MM.1S (cell line): Measurements from ENCODE around the gene CLMN.

ENCODE experiments used
- DNase-seq: peaks from one replicate; pipeline ENCODE4 v3.0.0-alpha.2; 2015
- H2AFZ ChIP-seq: fragments of 300-600 bp; sonication (generic); 2 replicates; pipeline ENCODE4 v1.6.0; 2016; ENCODE audit warnings: antibody characterized with exemption, low read length
- H3F3A ChIP-seq: fragments of 300-600 bp; sonication (generic); 2 replicates; pipeline ENCODE4 v1.6.1; 2016; ENCODE audit warnings: mild to moderate bottlenecking, antibody characterized with exemption, low read length, moderate library complexity, mixed read lengths; ENCODE audit not compliant: insufficient read depth
- H3K27ac ChIP-seq: fragments of 300-600 bp; sonication (generic); 2 replicates; pipeline ENCODE4 v1.5.1; 2016; ENCODE audit warnings: mild to moderate bottlenecking, low read length
- H3K27me3 ChIP-seq: fragments of 300-600 bp; sonication (generic); replicated peaks from 2 replicates; pipeline ENCODE4 v1.6.0; 2016; ENCODE audit warnings: low read length; ENCODE audit not compliant: insufficient read depth
- H3K36me3 ChIP-seq: fragments of 300-600 bp; sonication (generic); replicated peaks from 2 replicates; pipeline ENCODE4 v1.6.1; 2016; ENCODE audit warnings: mild to moderate bottlenecking, low read length, mixed read lengths; ENCODE audit not compliant: insufficient read depth
- H3K4me1 ChIP-seq: fragments of 300-600 bp; sonication (generic); 2 replicates; pipeline ENCODE4 v1.6.1; 2016; ENCODE audit warnings: low read length, mixed read lengths
- H3K4me2 ChIP-seq: fragments of 300-600 bp; sonication (generic); 2 replicates; pipeline ENCODE4 v1.6.0; 2016; ENCODE audit warnings: low read depth, low read length
- H3K4me3 ChIP-seq: fragments of 300-600 bp; sonication (generic); 2 replicates; pipeline ENCODE4 v1.5.1; 2016; ENCODE audit warnings: low read length, mixed read lengths
- H3K79me2 ChIP-seq: fragments of 300-600 bp; sonication (generic); 2 replicates; pipeline ENCODE4 v1.6.1; 2016; ENCODE audit warnings: mixed run types, low read length, mixed read lengths
- H3K9ac ChIP-seq: fragments of 300-600 bp; sonication (generic); 2 replicates; pipeline ENCODE4 v1.6.1; 2016; ENCODE audit warnings: low read length, mixed read lengths
- H3K9me2 ChIP-seq: fragments of 300-600 bp; sonication (generic); replicated peaks from 2 replicates; pipeline ENCODE4 v1.6.1; 2016; ENCODE audit warnings: mild to moderate bottlenecking, low read length, mixed read lengths; ENCODE audit not compliant: insufficient read depth
- H3K9me3 ChIP-seq: fragments of 300-600 bp; sonication (generic); replicated peaks from 2 replicates; pipeline ENCODE4 v1.6.1; 2016; ENCODE audit warnings: mild to moderate bottlenecking, low read length, mixed read lengths; ENCODE audit not compliant: insufficient read depth
- H4K20me1 ChIP-seq: fragments of 300-600 bp; sonication (generic); 2 replicates; pipeline ENCODE4 v1.6.1; 2016; ENCODE audit warnings: mild to moderate bottlenecking, low read length, moderate library complexity, mixed read lengths; ENCODE audit not compliant: insufficient read depth
- CTCF ChIP-seq: fragments of 300-600 bp; sonication (generic); IDR thresholded peaks from 2 replicates; pipeline ENCODE4 v1.5.1; 2016; ENCODE audit warnings: antibody characterized with exemption, low read length, mixed read lengths
- EZH2 ChIP-seq: fragments of 300-600 bp; sonication (generic); optimal IDR thresholded peaks from 2 replicates; pipeline ENCODE3; 2017; ENCODE audit warnings: low read depth, mild to moderate bottlenecking, antibody characterized with exemption, low read length, mixed read lengths
- EZH2phosphoT487 ChIP-seq: fragments of 300-600 bp; sonication (generic); IDR thresholded peaks from 2 replicates; pipeline ENCODE4 v1.6.1; 2018; ENCODE audit warnings: antibody characterized with exemption, low read length

Gene CLMN

GRCh38 chr14:95363468-95363954 lies 43.8 kb upstream of the CLMN start:
- Histone ChIP-seq H3K27ac (no peak overlapping the region), H3F3A (no peaks in the 10 kb centered on the region), H3K27me3 (no peaks in the 10 kb centered on the region), H4K20me1 (no peaks in the 10 kb centered on the region), H3K9ac (no peak overlapping the region), H3K36me3 (no peaks in the 10 kb centered on the region), H3K4me3 (no peak overlapping the region), H3K4me1 (no peaks in the 10 kb centered on the region), H3K9me2 (no peaks in the 10 kb centered on the region), H3K79me2 (no peaks in the 10 kb centered on the region), H3K4me2 (no peak overlapping the region), H3K9me3 (no peaks in the 10 kb centered on the region), H2AFZ (no peak overlapping the region)
- no peak for DNase-seq
- TF ChIP-seq EZH2phosphoT487 (no peak), EZH2 (no peak), CTCF (no peak)

- DNase-seq = no peak
- Histone ChIP-seq H3K4me2 (no peak overlapping the region), H3F3A (no peaks in the 10 kb centered on the region), H3K4me1 (no peaks in the 10 kb centered on the region), H2AFZ (no peak overlapping the region), H3K4me3 (no peak overlapping the region), H3K9me3 (no peaks in the 10 kb centered on the region), H3K27ac (no peak overlapping the region), H3K9ac (no peak overlapping the region), H3K36me3 (no peaks in the 10 kb centered on the region), H4K20me1 (no peaks in the 10 kb centered on the region), H3K27me3 (no peaks in the 10 kb centered on the region), H3K79me2 (no peaks in the 10 kb centered on the region), H3K9me2 (no peaks in the 10 kb centered on the region)
- TF ChIP-seq EZH2phosphoT487 (no peak), CTCF (no peak), EZH2 (no peak)
These were observed 42.4 kb upstream of the CLMN start for GRCh38 chr14:95362138-95362494.

- no peaks in the 10 kb centered on the region for H4K20me1 ChIP-seq
- no peaks in the 10 kb centered on the region for H3K27me3 ChIP-seq
- no peaks in the 10 kb centered on the region for H3F3A ChIP-seq
- peak; percentile 61 for TF ChIP-seq CTCF
- TF ChIP-seq EZH2phosphoT487 = no peak
- DNase-seq = peak; percentile 7
- H3K9me2 ChIP-seq = no peaks in the 10 kb centered on the region
- no peaks in the 10 kb centered on the region for H3K9me3 ChIP-seq
- H3K4me1 ChIP-seq = no peaks in the 10 kb centered on the region
- H3K4me2 ChIP-seq = no peak overlapping the region
- H3K36me3 ChIP-seq = no peaks in the 10 kb centered on the region
- H2AFZ ChIP-seq = no peak overlapping the region
- no peak overlapping the region for H3K9ac ChIP-seq
- no peaks in the 10 kb centered on the region for H3K79me2 ChIP-seq
- H3K4me3 ChIP-seq = no peak overlapping the region
- H3K27ac ChIP-seq = no peak overlapping the region
These were observed 41.8 kb upstream of the CLMN start for GRCh38 chr14:95361373-95362137.
